HG03442 (cell line): Measurements from ENCODE around the gene NDUFS7.

Experiments used
- ATAC-seq: cut with Tn5 transposase; IDR thresholded peaks from one replicate; pipeline ENCODE4 v1.9.1; 2021; ENCODE audit warnings: mild to moderate bottlenecking, moderate library complexity; ENCODE audit not compliant: unreplicated experiment

The NDUFS7 gene

DNA sequence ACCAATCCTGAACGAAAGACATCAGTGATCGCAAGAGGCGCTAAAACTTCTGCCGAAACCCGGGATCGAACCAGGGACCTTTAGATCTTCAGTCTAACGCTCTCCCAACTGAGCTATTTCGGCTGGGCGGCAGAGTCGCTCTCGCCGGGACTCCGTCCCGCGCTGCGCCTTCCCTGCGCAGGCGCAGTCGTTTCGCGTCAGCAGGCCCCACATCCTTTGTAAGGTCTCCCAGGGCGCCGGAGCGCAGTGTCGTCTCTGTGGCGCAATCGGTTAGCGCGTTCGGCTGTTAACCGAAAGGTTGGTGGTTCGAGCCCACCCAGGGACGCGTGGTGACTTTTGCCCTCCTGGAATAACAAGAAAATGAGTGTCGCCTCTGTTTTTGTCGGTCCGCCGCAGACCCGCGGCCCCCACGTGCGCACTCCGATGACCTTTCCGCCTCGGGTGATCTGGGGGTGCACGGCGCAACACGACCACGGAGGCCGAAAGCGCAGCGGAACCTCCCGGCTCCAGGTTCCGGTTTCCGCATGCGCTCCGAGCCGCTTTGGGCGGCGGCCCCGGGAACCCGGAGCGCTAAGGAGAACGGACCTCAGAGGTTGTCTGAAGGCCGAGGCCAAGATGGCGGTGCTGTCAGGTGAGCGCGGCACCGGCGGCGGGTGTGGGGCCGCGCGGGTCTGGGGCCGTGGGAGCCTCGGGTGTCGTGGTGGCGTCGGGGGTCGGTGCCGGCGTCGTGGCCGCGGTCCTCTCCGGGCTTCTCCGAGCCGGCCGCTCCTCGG is at the start of gene NDUFS7:
TSS of gene NDUFS7 (plus strand) at position 596 of the 773 bp plus-strand sequence. CDS start at position 616, 20 bp downstream.
- peak; percentile 75 for ATAC-seq

DNA sequence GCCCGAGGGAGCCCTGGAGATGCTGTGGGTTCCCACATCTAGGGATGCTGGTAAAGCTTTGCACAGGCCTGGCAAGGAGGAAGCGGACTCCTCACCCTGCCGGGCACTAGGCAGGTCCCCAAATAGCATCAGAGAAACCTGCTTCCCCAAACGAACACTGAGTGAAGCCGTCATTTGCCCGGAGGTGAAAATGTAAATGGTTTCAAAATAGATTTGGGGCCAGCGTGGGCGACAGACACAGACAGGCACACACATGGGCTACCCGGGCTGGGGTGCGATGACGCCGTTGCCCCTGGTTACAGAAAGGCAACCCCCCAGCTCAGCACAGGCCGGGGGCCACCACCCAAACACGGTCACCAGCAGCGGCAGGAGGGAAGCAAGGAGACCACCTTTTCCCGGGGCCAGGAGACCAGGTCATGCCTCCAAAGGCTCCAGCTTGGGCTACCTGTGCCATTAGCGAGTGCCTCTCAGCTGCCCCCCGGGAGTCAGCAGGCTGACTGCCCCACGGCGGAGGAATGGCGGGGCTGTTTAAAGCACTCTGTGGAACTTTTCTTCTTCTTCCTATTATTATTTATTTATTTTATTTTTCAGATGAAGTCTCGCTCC is 47.5 kb upstream of the NDUFS7 start:
- no peak for ATAC-seq

DNA sequence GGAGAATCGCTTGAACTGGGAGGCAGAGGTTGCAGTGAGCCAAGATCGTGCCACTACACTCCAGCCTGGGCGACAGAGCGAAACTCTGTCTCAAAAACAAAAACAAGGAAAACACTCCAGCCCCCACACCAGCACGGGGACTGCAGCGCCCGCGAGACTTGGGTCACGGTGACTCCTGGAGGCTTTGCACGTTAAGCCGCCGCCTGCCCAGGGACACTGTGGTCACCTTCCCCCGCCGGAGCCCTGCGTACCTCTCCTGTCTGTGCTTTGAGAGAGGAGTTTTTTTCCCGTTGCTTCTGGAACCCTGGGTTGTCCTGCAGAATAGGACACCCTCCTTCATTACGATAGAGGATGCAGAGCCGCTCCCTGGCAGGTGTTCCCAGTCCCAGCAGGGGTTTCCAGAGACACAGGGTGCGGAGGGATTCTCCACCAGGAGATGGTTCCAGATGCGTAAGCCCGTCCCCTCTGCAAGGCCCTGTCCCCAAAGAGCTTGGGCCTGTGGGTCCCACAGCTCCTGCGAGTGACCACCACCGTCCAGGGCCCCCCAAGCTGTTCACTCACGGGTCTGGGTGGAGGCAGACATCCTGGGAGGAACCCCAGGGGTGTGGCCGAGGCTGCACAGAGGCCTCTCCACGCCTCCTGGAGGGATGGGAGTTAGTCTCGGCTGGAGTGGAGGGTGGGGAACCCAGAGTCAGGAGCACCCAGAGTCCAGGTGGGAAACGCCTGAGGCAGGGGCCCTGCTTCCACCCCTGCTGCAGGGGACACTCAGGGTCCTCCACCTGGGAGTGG is 42.8 kb upstream of the NDUFS7 start:
- ATAC-seq: no peak

DNA sequence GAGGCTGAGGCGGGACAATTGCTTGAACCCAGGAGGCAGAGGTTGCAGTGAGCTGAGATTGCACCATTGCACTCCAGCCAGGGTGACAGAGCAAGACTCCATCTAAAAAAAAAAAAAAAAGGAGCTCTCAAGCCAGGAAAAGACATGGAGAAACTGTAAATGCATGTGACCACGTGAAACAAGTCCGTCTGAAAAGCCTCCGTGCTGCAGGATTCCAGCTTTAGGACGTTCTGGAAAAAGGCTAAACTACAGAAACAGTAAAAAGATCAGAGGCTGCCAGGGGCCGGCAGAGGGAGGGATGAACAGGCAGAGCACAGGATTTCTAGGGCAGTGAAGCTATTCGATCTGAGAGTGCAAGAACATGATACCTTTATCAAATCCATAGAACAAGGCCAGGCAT is 40.7 kb upstream of the NDUFS7 start:
- no peak for ATAC-seq

DNA sequence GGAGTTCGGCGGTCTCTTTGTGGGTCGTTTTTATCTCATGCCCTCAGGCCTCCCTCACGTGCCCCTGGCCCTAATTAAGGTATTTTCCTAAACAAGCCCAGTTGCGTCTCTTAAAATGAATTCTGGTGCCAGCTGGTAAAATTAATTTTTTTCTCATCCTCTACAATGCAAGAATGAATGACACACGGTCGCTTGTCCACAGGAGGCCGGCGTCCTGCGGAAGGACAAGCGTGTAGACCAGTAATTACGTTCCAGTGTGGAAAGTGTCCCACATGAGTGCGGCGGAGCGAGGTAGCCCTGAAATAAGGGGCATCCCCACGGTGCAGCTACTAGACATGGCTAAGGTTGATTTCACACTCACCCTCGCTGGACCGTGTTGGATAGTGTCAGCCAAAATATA is 34.5 kb upstream of the NDUFS7 start:
- no peak for ATAC-seq

DNA sequence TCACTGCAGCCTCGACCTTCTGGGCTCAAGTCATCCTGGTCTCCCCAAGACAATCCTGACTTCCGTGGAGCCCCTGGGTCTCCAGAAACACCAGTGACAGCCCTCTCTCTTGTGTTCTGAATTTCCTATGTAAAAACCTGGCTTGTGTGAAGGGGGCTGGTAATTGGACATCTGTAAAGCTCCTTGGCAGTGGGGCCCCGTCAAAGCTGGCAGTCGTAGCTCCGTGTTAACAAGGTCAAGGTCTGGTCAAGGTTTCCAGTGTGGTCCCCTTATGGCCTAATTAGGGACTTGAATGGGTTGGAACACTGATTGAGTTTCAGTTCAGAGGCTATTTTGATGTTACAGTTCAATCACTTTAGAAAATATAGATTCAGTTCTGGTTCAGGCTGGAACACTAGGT is 32.8 kb upstream of the NDUFS7 start:
- no peak for ATAC-seq

DNA sequence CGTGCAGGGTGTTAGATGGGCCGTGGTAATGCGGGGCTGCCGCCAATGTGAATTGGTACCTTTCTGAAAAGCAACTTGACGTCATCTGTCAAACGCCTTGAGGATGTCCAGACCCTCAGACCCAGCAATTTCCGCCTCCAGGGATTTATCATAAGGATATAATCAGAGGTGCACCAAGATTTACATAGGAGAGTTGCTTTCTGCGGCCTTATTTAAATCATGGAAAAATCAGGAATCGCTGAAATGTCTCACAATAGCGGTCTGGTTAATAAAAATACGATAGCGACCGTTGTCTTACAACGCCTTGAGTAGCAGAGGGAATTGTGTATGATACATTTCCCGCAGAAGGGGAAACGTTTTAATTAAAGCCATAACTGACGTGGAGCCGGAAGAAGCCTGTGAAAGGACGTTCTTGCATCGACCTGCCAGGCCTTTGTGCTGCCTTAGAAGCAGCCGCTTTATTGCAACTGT is 32.3 kb upstream of the NDUFS7 start:
- no peak for ATAC-seq

DNA sequence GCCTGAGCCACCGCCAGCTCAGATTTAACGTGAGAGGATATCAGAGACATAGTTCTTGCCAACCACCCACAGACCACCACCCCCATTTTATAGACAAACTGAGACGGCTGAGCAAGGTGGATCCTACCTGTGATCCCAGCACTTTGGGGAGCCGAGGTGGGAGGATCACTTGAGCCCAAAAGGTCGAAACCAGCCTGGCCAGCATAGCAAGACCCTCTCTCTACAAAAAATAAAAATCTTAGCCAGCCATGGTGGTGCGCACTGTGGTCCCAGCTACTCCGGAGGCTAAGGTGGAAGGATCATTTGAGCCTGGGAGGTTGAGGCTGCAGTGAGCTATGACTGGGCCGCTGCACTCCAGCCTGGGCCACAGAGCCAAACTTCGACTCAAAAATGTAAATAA is 30.6 kb upstream of the NDUFS7 start:
- no peak for ATAC-seq

DNA sequence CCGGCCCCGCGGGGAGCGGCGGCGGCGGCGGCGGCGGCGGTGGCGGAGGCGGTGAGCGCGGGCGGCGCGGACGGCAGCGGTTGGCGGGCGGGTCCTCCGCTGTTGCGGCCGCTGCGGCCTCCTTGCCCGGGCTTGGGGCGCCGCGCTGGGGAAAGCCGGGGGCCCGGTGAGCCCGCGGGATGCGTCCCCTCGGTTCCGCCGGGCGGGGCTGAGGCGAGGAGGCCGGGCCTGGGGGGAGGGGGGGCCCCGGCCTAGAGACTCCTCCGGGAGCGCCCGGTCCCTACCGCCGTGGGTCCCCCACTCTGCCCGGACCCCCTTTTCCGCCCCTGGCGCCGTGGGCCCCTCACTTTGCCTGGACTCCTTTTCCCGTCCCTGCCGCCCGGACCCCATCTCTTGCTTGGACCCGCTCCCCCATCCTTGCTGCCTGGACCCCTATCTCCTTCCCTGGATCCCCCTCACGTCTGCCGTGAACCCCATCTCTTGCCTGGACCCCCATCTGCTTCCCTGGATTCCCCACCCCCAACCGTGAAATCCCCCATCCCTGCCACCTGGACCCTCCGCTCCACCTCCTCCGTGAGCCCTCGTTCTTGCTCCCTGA is 28.6 kb upstream of the NDUFS7 start:
- ATAC-seq: no peak

DNA sequence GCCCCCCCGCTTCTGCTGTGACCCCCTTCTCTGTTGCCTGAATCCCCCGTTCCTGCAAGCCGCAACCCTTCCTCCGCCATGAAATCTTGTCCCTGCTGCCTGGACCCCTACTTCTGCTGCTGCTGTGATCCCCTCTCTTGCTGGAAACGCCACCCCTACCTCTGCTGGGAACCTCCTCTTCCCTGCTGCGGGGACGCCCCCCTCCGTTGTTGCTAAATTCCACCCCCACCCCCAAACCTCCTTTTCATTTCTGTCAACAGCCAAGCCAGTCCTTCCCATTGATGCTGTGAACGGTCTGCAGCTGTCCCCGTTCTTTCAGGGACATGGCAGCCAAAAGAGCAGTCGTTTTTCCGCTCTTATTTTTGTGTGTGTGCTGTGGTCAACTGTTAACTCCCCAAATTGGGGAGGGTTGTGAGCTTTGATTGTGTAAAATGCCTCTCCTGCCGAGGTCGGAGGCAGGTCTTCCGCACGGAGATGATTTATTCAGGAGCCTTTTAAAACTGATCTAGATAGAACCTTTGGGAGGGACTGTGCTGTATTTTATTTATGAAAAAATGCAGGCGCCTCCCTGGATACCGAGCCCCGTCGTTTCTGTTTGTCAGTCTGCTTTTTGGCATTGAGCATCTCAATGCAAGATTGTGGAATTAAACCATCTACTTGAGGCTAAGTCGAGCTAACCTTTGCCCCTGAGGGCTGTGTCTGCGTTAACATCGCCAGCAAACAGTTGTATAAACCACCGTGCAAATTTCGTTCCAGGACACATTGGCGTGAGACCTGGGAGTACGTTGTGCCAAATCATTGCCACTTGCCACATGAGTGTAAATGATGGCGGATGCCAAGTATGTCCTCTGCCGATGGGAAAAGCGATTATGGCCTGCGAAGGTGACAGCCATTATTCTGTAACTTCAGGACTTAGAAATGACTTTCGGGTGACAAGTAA is 27.9 kb upstream of the NDUFS7 start:
- no peak for ATAC-seq

DNA sequence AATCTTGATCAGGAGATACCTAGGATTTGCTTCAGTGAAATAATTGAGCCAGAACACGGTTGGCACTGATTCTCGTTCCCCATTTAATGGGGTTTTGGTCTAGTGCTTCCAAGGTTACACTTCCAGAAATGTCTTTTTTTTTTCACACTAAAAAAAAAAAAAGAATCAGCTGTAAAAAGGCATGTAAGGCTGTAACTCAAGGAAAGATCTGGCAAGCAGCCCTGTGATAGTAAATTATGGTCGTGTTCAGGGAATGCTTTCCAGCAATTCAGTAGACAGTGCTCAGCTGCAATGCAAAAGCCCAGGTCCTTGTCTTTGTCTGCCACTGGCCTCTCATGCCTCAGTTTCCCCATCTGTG is 27.2 kb upstream of the NDUFS7 start:
- ATAC-seq: no peak

DNA sequence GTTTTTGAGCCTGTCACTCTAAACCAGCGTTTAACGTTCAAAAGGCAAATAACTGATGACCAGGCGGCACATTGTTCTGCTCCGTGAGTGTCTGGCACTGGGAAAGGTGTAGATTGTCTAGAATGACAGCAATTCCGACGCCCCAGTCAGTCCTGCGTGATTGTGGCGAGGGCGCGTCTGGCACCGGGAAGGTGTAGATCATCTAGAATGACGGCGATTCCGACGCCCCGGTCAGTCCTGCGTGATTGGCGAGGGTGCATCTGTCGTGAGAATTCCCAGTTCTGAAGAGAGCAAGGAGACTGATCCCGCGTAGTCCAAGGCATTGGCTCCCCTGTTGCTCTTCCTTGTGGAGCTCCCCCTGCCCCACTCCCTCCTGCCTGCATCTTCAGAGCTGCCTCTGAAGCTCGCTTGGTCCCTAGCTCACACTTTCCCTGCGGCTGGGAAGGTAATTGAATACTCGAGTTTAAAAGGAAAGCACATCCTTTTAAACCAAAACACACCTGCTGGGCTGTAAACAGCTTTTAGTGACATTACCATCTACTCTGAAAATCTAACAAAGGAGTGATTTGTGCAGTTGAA is 26.1 kb upstream of the NDUFS7 start:
- ATAC-seq: no peak

DNA sequence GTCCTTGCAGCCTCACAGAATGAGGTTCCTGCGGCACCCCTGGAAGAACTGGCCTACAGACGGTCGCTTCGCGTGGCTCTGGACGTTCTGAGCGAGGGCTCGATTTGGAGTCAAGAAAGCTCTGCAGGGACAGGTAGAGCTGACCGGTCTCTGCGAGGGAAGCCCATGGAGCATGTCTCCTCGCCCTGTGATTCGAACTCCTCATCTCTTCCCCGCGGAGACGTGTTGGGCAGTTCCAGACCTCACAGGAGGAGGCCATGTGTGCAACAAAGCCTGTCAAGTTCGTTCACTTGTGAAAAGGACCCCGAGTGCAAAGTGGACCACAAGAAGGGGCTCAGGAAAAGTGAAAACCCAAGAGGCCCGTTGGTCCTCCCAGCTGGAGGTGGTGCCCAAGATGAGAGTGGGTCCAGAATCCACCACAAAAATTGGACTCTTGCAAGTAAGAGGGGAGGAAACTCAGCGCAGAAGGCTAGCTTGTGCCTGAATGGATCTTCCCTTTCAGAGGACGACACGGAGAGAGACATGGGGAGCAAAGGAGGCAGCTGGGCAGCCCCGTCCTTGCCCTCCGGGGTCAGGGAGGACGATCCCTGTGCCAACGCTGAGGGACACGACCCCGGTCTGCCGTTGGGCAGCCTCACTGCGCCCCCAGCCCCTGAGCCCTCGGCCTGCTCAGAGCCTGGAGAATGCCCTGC is 23.4 kb upstream of the NDUFS7 start:
- no peak for ATAC-seq

DNA sequence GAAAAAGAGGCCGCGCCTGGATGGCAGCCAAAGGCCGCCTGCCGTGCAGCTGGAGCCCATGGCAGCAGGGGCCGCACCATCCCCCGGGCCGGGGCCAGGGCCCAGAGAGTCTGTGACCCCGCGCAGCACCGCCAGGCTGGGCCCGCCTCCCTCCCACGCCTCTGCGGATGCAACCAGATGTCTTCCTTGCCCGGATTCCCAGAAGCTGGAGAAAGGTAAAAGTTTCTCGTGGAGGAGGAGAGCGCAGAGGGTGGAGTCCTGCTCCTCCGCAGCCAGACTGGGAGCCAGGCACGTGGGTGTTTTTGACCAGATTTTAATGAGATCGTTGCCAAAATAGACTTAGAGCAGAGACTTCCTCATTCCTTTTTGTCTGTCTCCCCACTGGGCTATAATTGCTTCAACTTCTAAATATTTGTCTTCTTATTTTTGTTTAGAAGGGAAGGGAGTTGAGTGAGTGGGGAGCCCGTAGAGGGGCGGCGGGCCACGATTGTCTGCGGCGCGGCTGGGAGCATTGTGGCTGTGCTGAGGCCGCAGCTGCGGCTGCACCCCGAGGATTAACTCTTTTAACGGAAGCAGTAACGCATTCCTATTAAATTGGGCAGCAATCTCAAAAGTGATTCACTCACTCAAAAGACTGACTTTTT is 22.8 kb upstream of the NDUFS7 start:
- ATAC-seq: no peak

DNA sequence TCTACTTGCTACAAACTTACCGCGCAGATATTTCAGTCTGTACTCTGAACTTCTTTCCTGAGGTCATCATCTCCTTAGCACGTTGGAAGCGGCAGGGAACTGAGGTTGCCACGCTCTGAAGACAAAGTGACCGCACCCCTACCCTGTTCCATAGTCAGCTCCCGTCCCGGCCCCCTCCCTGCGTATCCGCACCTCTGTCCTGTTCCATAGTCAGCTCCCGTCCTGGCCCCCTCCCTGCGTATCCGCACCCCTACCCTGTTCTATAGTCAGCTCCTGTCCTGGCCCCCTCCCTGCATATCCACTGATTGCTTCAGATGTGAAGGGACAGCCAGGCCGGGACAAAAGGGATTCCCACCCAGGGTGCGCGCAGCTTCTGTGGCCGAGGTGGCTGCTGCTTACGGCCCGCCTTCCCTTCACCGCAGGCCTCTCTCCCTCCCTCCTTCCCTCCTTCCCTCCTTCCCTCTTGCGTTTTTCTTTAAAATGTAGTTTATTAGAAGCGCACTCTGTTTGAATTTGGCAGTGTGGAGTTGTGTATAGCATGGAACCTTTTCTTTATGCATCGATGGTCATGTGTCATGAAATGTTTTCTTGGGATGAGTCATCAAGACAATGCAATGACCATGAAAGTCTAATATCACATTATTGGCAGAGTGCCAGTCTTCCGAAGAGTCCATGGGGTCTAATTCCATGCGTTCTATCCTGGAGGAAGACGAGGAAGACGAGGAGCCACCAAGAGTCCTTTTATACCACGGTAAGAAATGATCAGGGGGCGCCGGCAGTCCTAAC is 21.9 kb upstream of the NDUFS7 start:
- no peak for ATAC-seq

DNA sequence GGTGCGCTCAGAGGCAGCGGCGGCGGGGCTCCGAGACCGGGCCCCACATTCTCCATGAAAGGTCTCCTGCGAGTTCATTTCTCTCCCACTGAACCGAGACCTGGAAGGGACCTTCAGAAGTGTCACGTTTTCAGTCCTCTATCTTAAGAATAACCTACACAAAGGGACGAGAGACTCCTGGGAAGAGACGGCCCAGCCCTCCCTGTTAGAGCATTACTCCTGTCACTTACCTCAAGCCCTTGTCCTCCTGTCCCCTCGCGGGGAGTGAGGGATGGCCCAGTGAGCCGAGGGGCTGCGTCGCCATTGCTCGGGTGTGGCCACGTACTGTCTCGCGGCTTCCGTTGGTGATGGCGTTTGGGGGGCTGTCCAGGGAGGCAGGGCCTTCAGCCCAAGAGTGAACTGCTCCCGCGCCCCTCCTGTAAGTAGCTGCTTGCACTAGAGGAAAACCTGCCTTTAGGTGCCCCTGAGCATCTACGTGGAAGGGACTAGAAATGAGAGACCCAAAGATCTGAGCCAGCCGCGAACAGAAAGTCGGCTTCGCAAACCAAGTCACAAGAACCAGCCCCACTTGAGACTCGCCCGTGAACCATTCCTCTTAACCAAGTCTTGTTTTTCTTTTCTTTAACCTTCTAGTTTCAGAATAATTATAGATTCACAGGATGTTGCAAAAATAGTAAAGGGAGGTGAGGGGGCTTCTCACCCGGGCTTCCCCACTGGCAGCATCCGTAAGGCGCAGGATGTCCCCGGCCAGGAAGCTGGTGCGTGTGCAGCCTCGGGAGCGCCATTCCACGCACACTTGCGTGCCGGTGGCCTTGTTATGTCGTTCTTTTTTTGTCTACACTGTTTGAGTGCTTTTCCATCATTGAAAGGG is 21.1 kb upstream of the NDUFS7 start:
- no peak for ATAC-seq

DNA sequence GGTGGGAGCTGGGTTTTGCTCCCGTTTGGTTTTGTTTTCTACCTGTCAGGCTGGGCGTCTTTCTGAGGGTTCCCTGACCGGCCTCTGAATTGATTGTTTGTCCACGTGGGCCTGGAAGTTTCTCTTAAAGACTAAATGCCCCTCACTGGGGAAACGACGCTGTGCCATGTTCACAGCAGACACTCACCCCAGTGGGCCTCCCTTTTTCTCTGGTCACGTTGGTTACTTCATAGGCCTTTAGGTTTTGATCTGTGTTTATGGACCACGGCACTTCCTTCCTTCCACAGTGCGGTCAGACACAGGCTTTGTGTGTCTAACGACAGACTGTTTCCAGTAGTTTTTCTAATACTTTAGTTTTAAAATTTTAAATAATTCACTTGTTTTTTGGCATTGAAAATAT is 20.1 kb upstream of the NDUFS7 start:
- ATAC-seq: no peak
